Muscle layer of duodenum (tissue), 2 donors: Measurements from ENCODE around the gene BST1.
"Not testable (repeated sequence)": the region's sequence is repeated elsewhere in the genome, so short reads cannot be mapped to it uniquely, and the experiment has no call there.

Experiments used
- H3K27ac ChIP-seq: one replicate; pipeline ENCODE4 v1.7.0; 2013; ENCODE audit warnings: mild to moderate bottlenecking, low read length
- H3K27me3 ChIP-seq: one replicate; pipeline ENCODE4 v1.7.0; 2013; ENCODE audit warnings: low read depth, mild to moderate bottlenecking, control low read depth, low read length
- H3K36me3 ChIP-seq, 2 donors: one replicate each; pipeline ENCODE4 v1.7.0; 2013; ENCODE audit warnings: low read length in 2 of 2, control low read depth in 1 of 2, mild to moderate bottlenecking in 1 of 2; ENCODE audit not compliant: insufficient read depth in 2 of 2, control insufficient read depth in 1 of 2
- H3K4me1 ChIP-seq, 2 donors: one replicate each; pipeline ENCODE4 v1.7.0; 2013; ENCODE audit warnings: low read length in 2 of 2, mild to moderate bottlenecking in 2 of 2, control low read depth in 1 of 2, moderate library complexity in 1 of 2; ENCODE audit not compliant: insufficient read depth in 2 of 2, control insufficient read depth in 1 of 2
- H3K4me3 ChIP-seq, 2 donors: one replicate each; pipeline ENCODE4 v1.7.0; 2013; ENCODE audit warnings: low read length in 2 of 2, low read depth in 1 of 2, mild to moderate bottlenecking in 1 of 2
- H3K9me3 ChIP-seq, 2 donors: one replicate each; pipeline ENCODE4 v1.7.0; 2013; ENCODE audit warnings: low read length in 2 of 2, control low read depth in 1 of 2, mild to moderate bottlenecking in 1 of 2; ENCODE audit not compliant: control insufficient read depth in 1 of 2
- donor health status: healthy.

BST1 gene

GRCh38 chr4:15729910-15730533 is 27.2 kb downstream of the BST1 start:
- no peaks in the 10 kb centered on the region for H3K27me3 ChIP-seq
- H3K4me1 ChIP-seq: no peaks in the 10 kb centered on the region
- no peak overlapping the region for H3K4me3 ChIP-seq
- no peaks in the 10 kb centered on the region for H3K9me3 ChIP-seq
- no peak overlapping the region for H3K27ac ChIP-seq
- peaks cover 0 to 2% of the 10 kb centered on the region in 2 donors for H3K36me3 ChIP-seq

GRCh38 chr4:15733061-15733460 is 30.2 kb downstream of the BST1 start:
- not testable (repeated sequence) for H3K4me3 ChIP-seq, H3K27ac ChIP-seq, H3K27me3 ChIP-seq, H3K4me1 ChIP-seq, H3K9me3 ChIP-seq, H3K36me3 ChIP-seq

- Histone ChIP-seq H3K27ac (no peak overlapping the region), H3K36me3 (no peaks in the 10 kb centered on the region), H3K27me3 (no peaks in the 10 kb centered on the region), H3K9me3 (no peaks in the 10 kb centered on the region), H3K4me1 (no peaks in the 10 kb centered on the region), H3K4me3 (no peak overlapping the region)
Measured at GRCh38 chr4:15735536-15735935, 32.7 kb downstream of the BST1 start.

- H3K36me3 ChIP-seq: no peaks in the 10 kb centered on the region
- no peaks in the 10 kb centered on the region for H3K27me3 ChIP-seq
- no peaks in the 10 kb centered on the region for H3K4me1 ChIP-seq
- H3K4me3 ChIP-seq: no peak overlapping the region
- no peak overlapping the region for H3K27ac ChIP-seq
- no peaks in the 10 kb centered on the region for H3K9me3 ChIP-seq
Measured at GRCh38 chr4:15736514-15737050, 33.7 kb downstream of the BST1 start.

DNA sequence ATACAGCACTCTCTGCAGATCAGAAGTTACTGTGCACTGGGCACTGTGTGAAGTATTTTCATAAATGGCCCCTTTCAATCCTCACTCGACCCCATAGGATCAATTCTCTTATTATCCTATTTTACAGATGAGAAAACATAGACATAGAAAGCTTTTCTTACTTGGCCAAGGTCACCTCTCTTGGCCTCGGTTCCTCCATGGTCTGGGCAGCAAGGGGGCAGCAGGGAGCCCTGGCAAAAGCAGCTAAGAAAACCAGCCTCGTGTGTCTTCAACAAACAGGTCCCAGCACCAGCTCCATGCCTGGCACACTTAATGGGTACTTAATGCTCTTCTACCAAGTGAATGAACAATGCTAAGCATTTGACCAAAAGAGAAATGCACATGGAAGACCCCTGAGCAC is 34.4 kb downstream of the BST1 start:
- Histone ChIP-seq H3K9me3 (no peaks in the 10 kb centered on the region), H3K27ac (no peak overlapping the region), H3K36me3 (no peaks in the 10 kb centered on the region), H3K4me1 (no peaks in the 10 kb centered on the region), H3K27me3 (no peaks in the 10 kb centered on the region), H3K4me3 (no peak overlapping the region)

- H3K27ac ChIP-seq: no peak overlapping the region
- no peaks in the 10 kb centered on the region for H3K36me3 ChIP-seq
- no peaks in the 10 kb centered on the region for H3K9me3 ChIP-seq
- H3K27me3 ChIP-seq: no peaks in the 10 kb centered on the region
- H3K4me1 ChIP-seq: no peaks in the 10 kb centered on the region
- H3K4me3 ChIP-seq: no peak overlapping the region
Measured at GRCh38 chr4:15738877-15739276, 36.0 kb downstream of the BST1 start.

DNA sequence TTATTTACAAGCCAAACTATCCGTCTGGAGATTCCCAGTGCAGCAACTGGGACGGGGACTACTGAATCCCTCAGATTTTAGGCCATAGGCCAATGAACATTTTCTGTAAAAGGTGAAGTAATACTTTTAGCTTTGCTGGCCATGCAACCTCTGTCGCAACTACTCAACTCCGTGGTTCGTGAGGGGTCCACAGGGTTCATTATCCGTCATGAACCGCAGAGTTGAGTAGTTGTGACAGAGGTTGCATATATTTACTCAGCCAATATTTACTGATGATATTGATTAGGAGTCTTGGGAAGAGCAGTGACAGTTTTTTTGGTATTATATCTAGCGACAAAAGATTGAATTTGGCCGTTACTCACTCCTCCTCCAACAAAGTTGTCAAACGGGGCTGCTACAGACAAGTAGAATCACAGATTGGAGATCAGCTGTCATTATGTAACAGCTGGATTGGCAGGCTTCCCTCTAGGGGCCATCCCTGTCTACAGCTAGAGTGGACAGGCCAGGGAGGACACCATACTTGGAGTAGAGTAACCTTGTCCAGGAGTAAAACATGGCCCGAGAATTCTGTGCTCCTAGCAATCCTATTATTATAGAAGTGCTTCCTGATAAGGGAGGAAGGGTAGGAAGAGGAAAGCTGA is 38.0 kb downstream of the BST1 start:
- Histone ChIP-seq H3K27me3 (no peaks in the 10 kb centered on the region), H3K4me3 (no peak overlapping the region), H3K36me3 (no peaks in the 10 kb centered on the region), H3K4me1 (no peaks in the 10 kb centered on the region), H3K9me3 (no peaks in the 10 kb centered on the region), H3K27ac (no peak overlapping the region)

DNA sequence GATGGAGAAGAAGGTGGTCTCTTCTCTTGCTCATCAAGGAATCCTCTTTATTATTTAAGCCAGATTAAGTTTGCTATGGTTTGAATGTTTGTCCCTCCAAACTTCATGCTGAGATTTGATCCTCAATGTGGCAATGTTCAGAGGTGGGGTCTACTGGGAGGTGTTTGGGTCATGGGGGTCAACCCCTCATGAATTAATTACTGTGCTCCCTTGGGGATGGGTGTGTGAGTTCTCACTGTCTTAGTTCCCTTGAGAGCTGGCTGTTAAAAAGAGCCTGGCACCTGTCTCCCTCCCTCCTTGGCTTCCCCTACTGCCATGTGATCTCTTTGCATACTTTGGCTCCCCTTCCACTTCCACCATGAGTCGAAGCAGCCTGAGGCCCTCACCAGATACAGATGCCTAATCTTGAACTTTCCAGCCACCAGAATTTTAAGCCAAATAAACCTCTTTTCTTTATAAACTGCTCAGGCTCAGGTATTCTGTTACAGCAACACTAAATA is 39.3 kb downstream of the BST1 start:
- Histone ChIP-seq H3K36me3 (no peaks in the 10 kb centered on the region), H3K4me3 (no peak overlapping the region), H3K27me3 (no peaks in the 10 kb centered on the region), H3K4me1 (no peaks in the 10 kb centered on the region), H3K9me3 (no peaks in the 10 kb centered on the region), H3K27ac (no peak overlapping the region)

DNA sequence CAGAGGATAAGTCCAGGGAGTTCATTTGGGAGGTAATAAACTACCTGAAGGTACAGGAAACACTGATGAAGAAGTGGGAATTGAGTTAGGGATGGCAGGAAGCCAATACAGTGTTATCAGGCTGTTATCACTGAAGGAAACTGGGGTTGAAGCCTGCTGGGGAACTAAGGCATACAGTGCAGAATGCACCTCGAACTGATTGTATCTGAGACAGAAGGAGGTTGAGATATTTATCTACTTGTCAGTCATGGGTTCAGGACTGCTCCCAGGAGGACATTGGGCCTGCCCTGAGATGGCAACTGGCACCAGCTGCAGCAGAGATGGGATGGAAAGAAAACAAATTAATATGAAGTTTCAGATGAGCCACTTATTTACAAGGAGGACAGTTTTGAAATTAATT is 39.8 kb downstream of the BST1 start:
- Histone ChIP-seq H3K36me3 (no peaks in the 10 kb centered on the region), H3K27me3 (no peaks in the 10 kb centered on the region), H3K27ac (no peak overlapping the region), H3K4me3 (no peak overlapping the region), H3K4me1 (no peaks in the 10 kb centered on the region), H3K9me3 (no peaks in the 10 kb centered on the region)

GRCh38 chr4:15744016-15744545 is 41.2 kb downstream of the BST1 start:
- Histone ChIP-seq H3K27ac (no peak overlapping the region), H3K4me3 (no peak overlapping the region), H3K4me1 (no peaks in the 10 kb centered on the region), H3K36me3 (no peaks in the 10 kb centered on the region), H3K9me3 (no peaks in the 10 kb centered on the region), H3K27me3 (no peaks in the 10 kb centered on the region)

- Histone ChIP-seq H3K4me1 (no peaks in the 10 kb centered on the region), H3K9me3 (no peaks in the 10 kb centered on the region), H3K27me3 (no peaks in the 10 kb centered on the region), H3K4me3 (no peak overlapping the region), H3K27ac (no peak overlapping the region), H3K36me3 (no peaks in the 10 kb centered on the region)
Measured at GRCh38 chr4:15746110-15746509, 43.2 kb downstream of the BST1 start.
